Activated CD4-positive, CD25-positive, alpha-beta regulatory T cell treated with anti-CD3 and anti-CD28 coated beads, Interleukin-2, amount 50 U/mL, for 72 hours (primary cell): Measurements from ENCODE around the gene FBXL19.

ENCODE experiments used
- DNase-seq: peaks from one replicate; pipeline ENCODE4 v3.0.0; 2021

FBXL19 gene

DNA sequence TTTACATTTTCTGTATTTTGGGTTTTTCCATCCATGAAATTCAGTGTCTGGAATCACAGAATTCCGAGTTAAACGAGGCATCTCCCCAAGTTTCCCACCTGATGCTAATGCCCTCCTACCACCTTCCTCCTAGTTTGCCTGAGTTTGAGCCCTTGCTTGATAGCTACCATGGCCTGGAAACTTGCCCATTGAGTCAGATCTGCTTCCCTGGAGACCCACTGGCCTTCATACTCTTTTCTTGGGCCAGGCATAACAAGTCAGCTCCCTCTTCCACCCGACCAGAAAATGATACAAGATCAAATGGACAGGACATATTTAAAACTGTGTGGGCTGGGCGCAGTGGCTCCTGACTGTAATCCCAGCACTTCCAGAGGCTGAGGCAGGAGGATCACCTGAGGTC lies 44.4 kb downstream of the FBXL19 start:
- DNase-seq = no peak

DNA sequence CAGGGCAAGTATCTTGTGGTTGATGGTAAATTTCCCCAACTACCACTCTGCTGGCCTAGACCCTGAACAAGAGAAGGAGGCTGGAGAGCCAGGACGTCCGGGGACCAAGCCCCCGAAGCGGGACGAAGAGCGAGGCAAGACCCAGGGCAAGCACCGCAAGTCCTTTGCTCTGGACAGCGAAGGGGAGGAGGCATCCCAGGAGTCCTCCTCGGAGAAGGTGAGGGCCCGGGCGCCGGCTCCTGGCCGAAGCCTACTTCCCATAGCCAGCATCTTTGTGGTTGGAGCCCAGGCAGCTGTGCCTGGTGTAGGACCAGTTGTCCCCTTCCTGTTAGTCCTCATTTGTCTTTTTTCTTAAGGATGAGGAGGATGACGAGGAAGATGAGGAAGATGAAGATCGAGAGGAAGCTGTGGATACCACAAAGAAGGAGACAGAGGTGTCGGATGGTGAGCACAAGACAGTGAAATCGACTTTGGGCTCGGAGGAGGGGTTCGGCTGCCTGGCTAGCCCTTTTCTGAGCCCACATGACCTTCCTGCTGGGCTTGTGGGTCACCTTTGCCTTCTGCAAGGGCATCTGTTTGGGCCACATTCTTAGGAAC lies 46.0 kb downstream of the FBXL19 start:
- no peak for DNase-seq

GRCh38 chr16:30971298-30971697 lies 47.9 kb downstream of the FBXL19 start:
- DNase-seq = no peak

GRCh38 chr16:30972872-30973271 lies 49.5 kb downstream of the FBXL19 start:
- DNase-seq = no peak

DNA sequence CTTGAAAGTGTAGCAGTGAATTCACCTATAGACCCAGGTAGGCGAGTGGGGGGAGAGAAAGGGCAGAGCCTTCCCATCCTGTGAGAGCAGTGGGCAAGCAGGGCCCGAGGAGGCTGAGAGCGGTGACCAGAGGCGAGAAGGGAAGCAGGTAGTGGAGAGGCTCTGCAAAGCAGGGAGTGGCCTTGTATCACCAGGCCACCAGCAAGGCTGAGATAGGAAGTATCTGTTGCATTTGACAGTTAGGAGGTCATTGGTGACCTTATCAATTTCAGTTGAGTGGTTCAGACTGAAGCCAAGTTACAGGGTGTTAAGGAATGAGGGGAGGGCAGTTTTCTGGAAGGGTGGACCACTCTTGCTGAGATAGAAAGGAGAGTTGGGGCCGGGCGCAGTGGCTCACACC lies 51.0 kb downstream of the FBXL19 start:
- DNase-seq = no peak

- DNase-seq = no peak
These were observed 53.1 kb downstream of the FBXL19 start for GRCh38 chr16:30976486-30976885.

GRCh38 chr16:30977502-30977901 lies 54.1 kb downstream of the FBXL19 start:
- DNase-seq = no peak

DNA sequence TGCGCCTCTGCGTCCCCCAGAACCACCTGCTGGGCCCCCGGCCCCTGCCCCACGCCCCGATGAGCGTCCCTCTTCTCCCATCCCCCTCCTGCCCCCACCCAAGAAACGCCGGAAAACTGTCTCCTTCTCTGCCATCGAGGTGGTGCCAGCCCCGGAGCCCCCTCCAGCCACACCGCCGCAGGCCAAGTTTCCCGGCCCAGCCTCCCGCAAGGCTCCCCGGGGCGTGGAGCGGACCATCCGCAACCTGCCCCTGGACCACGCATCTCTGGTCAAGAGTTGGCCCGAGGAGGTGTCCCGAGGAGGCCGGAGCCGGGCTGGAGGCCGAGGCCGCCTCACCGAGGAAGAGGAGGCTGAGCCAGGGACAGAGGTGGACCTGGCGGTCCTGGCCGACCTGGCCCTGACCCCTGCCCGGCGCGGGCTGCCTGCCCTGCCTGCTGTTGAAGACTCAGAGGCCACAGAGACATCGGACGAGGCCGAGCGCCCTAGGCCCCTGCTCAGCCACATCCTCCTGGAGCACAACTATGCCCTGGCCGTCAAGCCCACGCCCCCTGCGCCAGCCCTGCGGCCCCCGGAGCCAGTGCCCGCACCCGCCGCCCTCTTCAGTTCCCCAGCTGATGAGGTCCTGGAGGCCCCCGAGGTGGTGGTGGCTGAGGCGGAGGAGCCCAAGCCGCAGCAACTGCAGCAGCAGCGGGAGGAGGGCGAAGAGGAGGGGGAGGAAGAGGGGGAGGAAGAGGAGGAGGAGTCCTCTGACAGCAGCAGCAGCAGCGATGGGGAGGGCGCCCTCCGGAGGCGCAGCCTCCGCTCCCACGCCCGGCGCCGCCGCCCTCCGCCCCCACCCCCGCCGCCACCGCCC lies 56.0 kb downstream of the FBXL19 start:
- DNase-seq = no peak

GRCh38 chr16:30980023-30980371 lies 56.6 kb downstream of the FBXL19 start:
- no peak for DNase-seq

GRCh38 chr16:30980434-30980833 lies 57.1 kb downstream of the FBXL19 start:
- DNase-seq = no peak

DNA sequence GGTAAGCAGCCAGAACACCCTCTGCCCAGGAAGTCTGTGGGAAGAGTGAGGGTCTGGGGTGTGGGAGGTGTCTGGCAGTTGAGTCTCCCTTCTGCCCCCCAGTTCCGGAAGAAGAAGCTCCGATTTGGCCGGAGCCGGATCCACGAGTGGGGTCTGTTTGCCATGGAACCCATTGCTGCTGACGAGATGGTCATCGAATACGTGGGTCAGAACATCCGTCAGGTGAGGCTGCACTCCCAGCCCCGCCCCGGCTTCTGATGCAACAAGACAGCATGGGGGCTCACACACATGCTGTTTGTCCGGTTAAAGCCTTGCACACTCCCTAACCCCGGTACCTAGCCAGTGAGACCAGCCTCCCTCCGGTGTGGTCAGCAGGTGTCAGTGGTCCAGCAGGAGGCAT lies 57.6 kb downstream of the FBXL19 start:
- no peak for DNase-seq

DNA sequence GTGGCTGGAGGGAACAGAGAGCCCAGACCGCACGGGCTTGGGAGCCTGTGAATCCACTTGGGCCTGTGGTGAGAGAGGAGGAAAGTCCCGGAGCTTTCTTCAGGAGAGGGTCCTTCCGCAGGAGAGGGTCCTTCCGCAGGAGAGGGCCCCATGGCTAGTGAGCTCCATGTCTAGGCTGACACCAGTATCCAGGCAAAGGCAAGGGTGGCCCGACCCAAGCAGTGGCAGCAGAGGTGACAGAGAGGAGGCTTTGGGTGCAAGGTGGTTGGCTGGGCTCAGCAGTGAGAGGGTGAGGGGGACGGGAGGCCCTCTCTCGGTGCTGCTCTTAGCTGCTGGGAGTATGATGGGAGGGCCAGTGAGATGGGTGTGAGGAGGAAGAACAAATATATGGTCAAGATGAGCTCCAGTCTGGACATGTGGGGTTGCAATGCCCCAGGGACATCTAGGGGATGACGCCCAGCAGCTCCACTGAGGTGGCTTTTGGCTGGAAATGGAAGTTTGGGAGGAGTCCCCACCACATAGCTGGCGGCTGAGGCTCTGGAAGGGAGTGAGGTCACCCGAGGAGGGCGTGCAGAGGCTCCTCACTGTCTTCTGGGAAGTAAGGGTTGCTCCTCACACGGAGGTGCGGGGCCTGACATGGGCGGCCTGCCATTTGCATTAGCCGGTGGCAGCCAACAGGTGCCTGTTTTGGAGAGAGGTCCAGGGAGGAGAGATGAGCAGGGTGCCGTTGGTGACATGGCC lies 59.3 kb downstream of the FBXL19 start:
- DNase-seq = no peak

- no peak for DNase-seq
These were observed 60.0 kb downstream of the FBXL19 start for GRCh38 chr16:30983289-30983889.

DNA sequence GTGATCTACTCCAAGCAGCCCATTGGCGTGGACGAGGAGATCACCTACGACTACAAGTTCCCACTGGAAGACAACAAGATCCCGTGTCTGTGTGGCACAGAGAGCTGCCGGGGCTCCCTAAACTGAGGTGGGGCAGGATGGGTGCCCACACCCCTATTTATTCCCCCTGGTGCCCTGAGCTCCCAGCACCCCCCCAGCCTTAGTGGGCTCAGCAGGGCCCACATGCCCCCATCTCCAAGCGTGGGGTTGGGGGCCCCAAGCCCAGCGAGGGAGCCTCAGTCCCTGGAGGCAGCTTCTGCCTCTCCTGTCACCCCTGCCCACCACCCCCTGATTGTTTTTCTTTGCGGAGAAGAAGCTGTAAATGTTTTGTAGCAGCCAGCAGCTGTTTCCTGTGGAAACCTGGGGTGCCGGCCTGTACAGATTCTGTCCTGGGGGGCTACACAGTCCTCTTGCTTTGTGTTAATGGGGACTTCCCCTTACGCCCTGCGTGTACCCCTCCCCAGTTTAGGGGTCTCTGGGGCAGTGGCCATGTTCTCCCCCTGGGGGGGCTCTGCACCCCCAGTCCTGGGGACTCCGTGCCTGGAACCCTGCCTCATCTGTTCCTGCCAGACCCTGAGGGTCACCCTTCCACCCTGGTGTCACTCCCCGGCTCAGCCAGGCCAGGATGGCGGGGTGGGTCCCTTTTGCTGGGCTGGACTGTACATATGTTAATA lies 60.7 kb downstream of the FBXL19 start:
- no peak for DNase-seq

- peak; percentile 91 for DNase-seq
These were observed 61.5 kb downstream of the FBXL19 start, which contains the start of gene HSD3B7 for GRCh38 chr16:30984669-30985400. TSS of gene HSD3B7 (plus strand) at chr16:30985207. CDS start at chr16:30985659, 452 bp downstream.

DNA sequence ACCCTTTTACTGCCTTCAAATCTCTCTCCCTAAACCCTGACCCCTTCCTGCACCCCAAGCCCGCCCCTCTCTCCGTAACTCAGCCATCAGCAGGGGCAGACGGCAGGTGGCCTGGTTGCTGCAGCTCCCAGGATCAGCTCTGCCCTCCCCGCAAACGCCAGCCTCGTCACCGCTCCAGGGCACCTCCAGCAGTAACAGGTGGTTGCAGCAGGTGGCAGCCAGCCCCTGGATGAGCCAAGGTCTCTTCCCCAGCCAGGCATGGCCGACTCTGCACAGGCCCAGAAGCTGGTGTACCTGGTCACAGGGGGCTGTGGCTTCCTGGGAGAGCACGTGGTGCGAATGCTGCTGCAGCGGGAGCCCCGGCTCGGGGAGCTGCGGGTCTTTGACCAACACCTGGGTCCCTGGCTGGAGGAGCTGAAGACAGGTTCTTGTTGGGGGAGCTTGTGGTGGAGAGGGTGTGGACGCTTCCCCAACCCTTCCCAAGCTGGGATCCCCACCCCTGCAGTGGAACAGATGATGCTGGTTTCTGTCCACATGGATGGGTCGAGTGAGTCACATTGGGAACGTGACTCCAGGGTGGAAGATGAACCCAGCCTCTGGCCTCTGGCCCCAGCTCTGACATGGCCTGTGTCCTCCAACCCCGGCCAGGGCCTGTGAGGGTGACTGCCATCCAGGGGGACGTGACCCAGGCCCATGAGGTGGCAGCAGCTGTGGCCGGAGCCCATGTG lies 62.2 kb downstream of the FBXL19 start:
- no peak for DNase-seq

- DNase-seq = no peak
These were observed 63.0 kb downstream of the FBXL19 start for GRCh38 chr16:30986129-30986991.

- no peak for DNase-seq
These were observed 64.3 kb downstream of the FBXL19 start for GRCh38 chr16:30987581-30988190.

DNA sequence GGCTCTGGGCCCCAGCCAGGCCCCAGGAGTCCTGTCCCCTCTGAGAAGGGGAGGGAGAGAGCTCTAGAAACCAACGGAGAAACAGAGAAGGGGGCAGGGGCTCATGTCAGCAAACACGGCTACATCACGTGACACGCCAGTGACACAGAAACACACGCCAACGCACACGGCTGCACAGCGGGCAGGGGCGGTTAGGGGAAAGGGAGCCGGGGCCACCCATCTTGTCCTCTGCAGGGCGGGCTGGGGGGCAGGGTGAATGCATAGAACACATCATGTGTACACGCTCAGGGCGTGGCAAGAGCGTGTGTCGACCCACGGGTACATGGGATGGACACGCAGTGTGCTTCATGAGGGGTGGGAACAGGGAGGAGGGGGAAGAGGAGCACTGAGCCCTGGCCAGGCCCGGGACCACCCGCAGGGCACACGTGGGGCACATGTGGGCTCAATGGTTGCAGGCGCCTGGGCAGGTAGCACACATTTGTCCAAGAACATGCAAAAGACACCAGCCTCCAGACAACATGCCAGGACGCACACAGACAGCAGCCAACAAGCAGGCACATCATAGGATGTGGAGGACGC lies 66.2 kb downstream of the FBXL19 start:
- DNase-seq = no peak

GRCh38 chr16:30990105-30990504 lies 66.7 kb downstream of the FBXL19 start:
- DNase-seq = no peak
